ENCODE data around the gene GMDS. TPM values are rescaled to one million over a fixed set of nuclear protein-coding genes. Genes with fewer than 3 reads are reported as not detected.

GMDS gene
- total RNA-seq, 1 experiment from 2014 or later = 35.0 TPM

DNA sequence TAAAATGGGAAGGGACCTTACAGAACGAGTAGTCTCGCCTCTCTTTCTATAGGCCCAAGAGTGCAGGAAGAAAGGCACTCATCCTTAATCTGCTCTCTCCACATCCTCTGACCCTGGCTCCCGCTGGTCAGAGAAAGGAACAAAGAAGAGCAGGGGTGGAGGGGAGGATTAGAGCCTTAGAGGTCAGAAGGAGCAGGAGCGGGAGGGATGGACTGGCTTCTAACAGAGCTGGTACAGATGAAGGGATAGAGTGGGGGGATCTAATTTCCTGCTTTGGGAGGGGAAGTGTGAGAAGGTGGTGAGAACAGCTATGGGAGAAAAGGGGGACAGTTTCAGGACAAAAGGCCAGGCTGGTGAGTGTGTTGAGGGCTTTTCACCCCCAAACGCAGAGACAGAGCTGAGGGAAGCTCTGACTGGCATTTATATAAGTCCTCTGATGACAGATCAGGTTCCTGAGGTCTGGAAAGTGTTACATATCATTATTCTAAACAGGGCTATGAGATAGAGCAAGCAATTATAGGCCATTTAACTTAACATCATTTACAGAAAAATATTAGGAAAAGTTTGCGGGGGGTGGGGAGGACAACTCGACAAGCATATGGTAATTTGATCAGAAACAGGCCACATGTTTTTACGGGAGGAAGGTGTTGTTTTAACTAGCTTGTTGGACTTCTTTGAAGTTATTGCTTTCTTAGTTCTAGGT, 524.6 kb downstream of the GMDS start:
- Mint-ChIP-seq H3K4me3 (no peak overlapping the region), H3K27me3 (ENCODE audit: low read depth) (no peaks in the 10 kb centered on the region), H3K27ac (peak overlapping the region; percentile 66), H3K4me1 (peaks cover 37% of the 10 kb centered on the region), H3K36me3 (no peaks in the 10 kb centered on the region), H3K9me3 (no peaks in the 10 kb centered on the region)
- TF ChIP-seq, protein P1, sequence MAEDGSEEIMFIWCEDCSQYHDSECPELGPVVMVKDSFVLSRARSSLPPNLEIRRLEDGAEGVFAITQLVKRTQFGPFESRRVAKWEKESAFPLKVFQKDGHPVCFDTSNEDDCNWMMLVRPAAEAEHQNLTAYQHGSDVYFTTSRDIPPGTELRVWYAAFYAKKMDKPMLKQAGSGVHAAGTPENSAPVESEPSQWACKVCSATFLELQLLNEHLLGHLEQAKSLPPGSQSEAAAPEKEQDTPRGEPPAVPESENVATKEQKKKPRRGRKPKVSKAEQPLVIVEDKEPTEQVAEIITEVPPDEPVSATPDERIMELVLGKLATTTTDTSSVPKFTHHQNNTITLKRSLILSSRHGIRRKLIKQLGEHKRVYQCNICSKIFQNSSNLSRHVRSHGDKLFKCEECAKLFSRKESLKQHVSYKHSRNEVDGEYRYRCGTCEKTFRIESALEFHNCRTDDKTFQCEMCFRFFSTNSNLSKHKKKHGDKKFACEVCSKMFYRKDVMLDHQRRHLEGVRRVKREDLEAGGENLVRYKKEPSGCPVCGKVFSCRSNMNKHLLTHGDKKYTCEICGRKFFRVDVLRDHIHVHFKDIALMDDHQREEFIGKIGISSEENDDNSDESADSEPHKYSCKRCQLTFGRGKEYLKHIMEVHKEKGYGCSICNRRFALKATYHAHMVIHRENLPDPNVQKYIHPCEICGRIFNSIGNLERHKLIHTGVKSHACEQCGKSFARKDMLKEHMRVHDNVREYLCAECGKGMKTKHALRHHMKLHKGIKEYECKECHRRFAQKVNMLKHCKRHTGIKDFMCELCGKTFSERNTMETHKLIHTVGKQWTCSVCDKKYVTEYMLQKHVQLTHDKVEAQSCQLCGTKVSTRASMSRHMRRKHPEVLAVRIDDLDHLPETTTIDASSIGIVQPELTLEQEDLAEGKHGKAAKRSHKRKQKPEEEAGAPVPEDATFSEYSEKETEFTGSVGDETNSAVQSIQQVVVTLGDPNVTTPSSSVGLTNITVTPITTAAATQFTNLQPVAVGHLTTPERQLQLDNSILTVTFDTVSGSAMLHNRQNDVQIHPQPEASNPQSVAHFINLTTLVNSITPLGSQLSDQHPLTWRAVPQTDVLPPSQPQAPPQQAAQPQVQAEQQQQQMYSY (CRISPR knock-in tag; IDR thresholded peaks at IDR 0.05) = peak; percentile 80
- TF ChIP-seq TCF7 (CRISPR knock-in tag; IDR thresholded peaks at IDR 0.05; ENCODE audit: low read depth) = no peak
- CTCF ChIA-PET = interaction anchor here (0.8 kb wide), 2 partner anchors 34 to 106 kb away, joined by 3 read pairs; no protein-coding TSS in a partner anchor
- ATAC-seq = peak; percentile 85
- peak; percentile 24 for DNase-seq (ENCODE audit: low spot score)
- POLR2A ChIA-PET = no interaction called here

DNA sequence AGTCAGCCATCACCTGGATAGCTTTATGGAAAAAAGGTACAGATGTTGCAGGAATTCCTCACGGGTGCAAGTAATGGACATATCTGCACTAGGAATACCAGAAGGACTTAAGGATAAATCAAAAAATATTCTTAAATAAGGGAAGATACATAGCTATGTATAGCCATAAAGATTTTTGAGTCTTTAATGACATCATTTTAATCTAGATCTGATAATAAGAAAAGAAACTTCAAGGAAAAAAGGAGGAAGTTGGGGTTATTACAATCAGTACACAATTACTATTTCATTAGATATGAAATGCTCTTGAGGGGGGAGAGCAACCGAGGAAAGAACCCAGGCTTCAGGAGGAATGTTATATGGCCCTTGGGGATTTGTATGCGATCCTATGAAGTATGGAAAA, 525.5 kb downstream of the GMDS start:
- H3K27ac Mint-ChIP-seq = no peak overlapping the region
- no peak overlapping the region for H3K4me3 Mint-ChIP-seq
- no peaks in the 10 kb centered on the region for H3K27me3 Mint-ChIP-seq (ENCODE audit: low read depth)
- H3K9me3 Mint-ChIP-seq = no peaks in the 10 kb centered on the region
- POLR2A ChIA-PET = no interaction called here
- H3K36me3 Mint-ChIP-seq = no peaks in the 10 kb centered on the region
- no peak for DNase-seq (ENCODE audit: low spot score)
- no peak for ATAC-seq
- peaks cover 35% of the 10 kb centered on the region for H3K4me1 Mint-ChIP-seq
- TF ChIP-seq, protein P2, sequence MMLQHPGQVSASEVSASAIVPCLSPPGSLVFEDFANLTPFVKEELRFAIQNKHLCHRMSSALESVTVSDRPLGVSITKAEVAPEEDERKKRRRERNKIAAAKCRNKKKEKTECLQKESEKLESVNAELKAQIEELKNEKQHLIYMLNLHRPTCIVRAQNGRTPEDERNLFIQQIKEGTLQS (CRISPR knock-in tag; conservative IDR thresholded peaks at IDR 0.05) = no peak
- no peak for TF ChIP-seq RORB (CRISPR knock-in tag; IDR thresholded peaks at IDR 0.05)
- TF ChIP-seq NR1H2 (CRISPR knock-in tag; IDR thresholded peaks at IDR 0.05) = no peak
- TF ChIP-seq ZNF219 (CRISPR knock-in tag; IDR thresholded peaks at IDR 0.05; ENCODE audit: borderline replicate concordance) = no peak
- no peak for TF ChIP-seq NR2C2 (CRISPR knock-in tag; IDR thresholded peaks at IDR 0.05)
- TF ChIP-seq, protein P3, sequence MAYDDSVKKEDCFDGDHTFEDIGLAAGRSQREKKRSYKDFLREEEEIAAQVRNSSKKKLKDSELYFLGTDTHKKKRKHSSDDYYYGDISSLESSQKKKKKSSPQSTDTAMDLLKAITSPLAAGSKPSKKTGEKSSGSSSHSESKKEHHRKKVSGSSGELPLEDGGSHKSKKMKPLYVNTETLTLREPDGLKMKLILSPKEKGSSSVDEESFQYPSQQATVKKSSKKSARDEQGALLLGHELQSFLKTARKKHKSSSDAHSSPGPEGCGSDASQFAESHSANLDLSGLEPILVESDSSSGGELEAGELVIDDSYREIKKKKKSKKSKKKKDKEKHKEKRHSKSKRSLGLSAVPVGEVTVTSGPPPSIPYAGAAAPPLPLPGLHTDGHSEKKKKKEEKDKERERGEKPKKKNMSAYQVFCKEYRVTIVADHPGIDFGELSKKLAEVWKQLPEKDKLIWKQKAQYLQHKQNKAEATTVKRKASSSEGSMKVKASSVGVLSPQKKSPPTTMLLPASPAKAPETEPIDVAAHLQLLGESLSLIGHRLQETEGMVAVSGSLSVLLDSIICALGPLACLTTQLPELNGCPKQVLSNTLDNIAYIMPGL (CRISPR knock-in tag; IDR thresholded peaks at IDR 0.05) = no peak
- no peak for TF ChIP-seq ZNF121 (CRISPR knock-in tag; IDR thresholded peaks at IDR 0.05)
- no peak for TF ChIP-seq JAZF1 (CRISPR knock-in tag; IDR thresholded peaks at IDR 0.05)
- TF ChIP-seq, protein P4, sequence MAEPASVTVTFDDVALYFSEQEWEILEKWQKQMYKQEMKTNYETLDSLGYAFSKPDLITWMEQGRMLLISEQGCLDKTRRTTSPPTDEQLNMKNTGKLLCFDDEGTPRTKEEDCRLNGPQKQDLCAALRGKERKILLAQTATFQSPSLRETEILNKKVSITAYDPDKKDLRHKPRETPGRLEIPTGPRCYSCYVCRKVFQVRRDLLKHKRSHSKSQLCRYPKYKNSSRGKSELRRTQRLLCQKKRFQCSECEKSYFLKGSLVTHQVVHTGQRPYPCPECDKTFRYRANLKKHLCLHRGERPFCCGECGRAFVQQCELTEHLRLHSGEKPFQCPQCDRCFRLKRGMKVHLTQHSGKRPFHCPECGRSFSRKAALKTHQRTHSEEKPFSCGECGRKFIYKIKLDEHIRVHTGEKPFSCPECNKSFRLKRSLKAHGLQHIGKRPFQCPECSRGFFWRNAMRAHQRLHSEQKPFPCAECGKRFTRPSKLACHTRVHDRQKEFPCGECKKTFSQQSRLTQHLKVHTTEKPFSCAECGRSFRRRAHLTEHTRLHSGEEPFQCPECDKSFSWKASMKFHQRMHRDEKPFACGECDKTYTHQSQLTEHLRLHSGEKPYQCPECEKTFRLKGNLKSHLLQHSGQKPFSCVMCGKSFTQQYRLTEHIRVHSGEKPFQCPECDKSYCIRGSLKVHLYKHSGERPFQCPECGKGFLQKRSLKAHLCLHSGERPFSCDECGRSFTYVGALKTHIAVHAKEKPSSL (CRISPR knock-in tag; conservative IDR thresholded peaks at IDR 0.05) = no peak
- CTCF ChIA-PET = no interaction called here

DNA sequence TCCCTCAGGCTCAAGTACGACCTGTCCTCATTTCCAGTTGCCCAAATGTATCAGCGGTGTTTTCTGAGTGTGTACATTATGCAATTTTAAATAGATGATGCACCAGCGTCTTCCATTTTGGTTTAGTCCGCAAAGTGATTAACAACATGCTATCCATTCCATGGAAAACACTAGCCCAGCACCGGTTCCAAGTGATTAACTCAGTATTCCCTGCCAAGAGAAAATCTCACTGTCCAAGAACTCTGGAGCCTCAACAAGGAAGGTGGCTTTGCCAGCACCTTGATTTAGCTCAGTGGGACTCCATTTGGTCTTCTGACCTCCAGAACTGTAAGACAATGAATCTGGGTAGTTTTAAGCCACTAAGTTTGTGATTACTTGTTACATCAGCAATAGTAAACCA, 528.5 kb downstream of the GMDS start:
- Mint-ChIP-seq H3K27me3 (ENCODE audit: low read depth) (no peaks in the 10 kb centered on the region), H3K4me3 (no peak overlapping the region), H3K27ac (no peak overlapping the region), H3K36me3 (no peaks in the 10 kb centered on the region), H3K9me3 (no peaks in the 10 kb centered on the region), H3K4me1 (peaks cover 20% of the 10 kb centered on the region)
- ATAC-seq = no peak
- ChIA-PET CTCF (no interaction called here), POLR2A (interaction anchor here (1.0 kb wide), 1 partner anchor 10 kb away, joined by 3 read pairs; no protein-coding TSS in a partner anchor)
- no peak for DNase-seq (ENCODE audit: low spot score)
- TF ChIP-seq, protein P5, sequence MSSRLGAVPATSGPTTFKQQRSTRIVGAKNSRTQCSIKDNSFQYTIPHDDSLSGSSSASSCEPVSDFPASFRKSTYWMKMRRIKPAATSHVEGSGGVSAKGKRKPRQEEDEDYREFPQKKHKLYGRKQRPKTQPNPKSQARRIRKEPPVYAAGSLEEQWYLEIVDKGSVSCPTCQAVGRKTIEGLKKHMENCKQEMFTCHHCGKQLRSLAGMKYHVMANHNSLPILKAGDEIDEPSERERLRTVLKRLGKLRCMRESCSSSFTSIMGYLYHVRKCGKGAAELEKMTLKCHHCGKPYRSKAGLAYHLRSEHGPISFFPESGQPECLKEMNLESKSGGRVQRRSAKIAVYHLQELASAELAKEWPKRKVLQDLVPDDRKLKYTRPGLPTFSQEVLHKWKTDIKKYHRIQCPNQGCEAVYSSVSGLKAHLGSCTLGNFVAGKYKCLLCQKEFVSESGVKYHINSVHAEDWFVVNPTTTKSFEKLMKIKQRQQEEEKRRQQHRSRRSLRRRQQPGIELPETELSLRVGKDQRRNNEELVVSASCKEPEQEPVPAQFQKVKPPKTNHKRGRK (CRISPR knock-in tag; IDR thresholded peaks at IDR 0.05; ENCODE audit: borderline replicate concordance) = no peak
- TF ChIP-seq SP1 (CRISPR knock-in tag; conservative IDR thresholded peaks at IDR 0.05) = no peak
- TF ChIP-seq ZNF396 (CRISPR knock-in tag; IDR thresholded peaks at IDR 0.05; ENCODE audit: borderline replicate concordance) = no peak
- TF ChIP-seq, protein P6, sequence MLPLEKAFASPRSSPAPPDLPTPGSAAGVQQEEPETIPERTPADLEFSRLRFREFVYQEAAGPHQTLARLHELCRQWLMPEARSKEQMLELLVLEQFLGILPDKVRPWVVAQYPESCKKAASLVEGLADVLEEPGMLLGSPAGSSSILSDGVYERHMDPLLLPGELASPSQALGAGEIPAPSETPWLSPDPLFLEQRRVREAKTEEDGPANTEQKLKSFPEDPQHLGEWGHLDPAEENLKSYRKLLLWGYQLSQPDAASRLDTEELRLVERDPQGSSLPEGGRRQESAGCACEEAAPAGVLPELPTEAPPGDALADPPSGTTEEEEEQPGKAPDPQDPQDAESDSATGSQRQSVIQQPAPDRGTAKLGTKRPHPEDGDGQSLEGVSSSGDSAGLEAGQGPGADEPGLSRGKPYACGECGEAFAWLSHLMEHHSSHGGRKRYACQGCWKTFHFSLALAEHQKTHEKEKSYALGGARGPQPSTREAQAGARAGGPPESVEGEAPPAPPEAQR (CRISPR knock-in tag; IDR thresholded peaks at IDR 0.05) = no peak
- no peak for TF ChIP-seq ATF1 (CRISPR knock-in tag; IDR thresholded peaks at IDR 0.05)
- no peak for TF ChIP-seq TEAD1 (CRISPR knock-in tag; IDR thresholded peaks at IDR 0.05)
- TF ChIP-seq SMAD4 (CRISPR knock-in tag; IDR thresholded peaks at IDR 0.05) = no peak
- no peak for TF ChIP-seq NFYB (CRISPR knock-in tag; conservative IDR thresholded peaks at IDR 0.05; ENCODE audit: low read depth)
- TF ChIP-seq, protein P3 (CRISPR knock-in tag; IDR thresholded peaks at IDR 0.05) = no peak

All from WTC11 (cell line).